T-cell (primary cell): ENCODE results near the gene MYOM3. TPM values are rescaled to one million over a fixed set of nuclear protein-coding genes. Genes with fewer than 3 reads are reported as not detected.

Source experiments
- ATAC-seq, 4 experiments: fragments of 200-7000 bp in 3 of 4; fragments of 150-1000 bp in 1 of 4; cut with Tn5 transposase; replicated peaks in 1 of 4; 1 replicate in 3 of 4; 2 replicates in 1 of 4; pipeline ENCODE4 v1.10.0; 2021; ENCODE audit warnings: moderate library complexity in 3 of 4, mild to moderate bottlenecking in 2 of 4, moderate number of reproducible peaks in 1 of 4
- CTCF ChIA-PET, 2 donors: fragments of 300-600 bp; sonication (Branson Sonifier 250); formaldehyde crosslinking; loops; one replicate each; lab custom pipeline; 2022; ENCODE audit warnings: antibody characterized with exemption in 2 of 2; lab: Charles Lee
- POLR2A ChIA-PET, 2 donors: fragments of 300-600 bp; sonication (Branson Sonifier 250); formaldehyde crosslinking; loops; one replicate each; lab custom pipeline; 2022; ENCODE audit warnings: antibody characterized with exemption in 2 of 2; lab: Charles Lee
- DNase-seq, 35 experiments: peaks; one replicate each; pipeline versions ENCODE4 v3.0.0 to v3.0.0-alpha.2; 2013 to 2023
- H3K27ac ChIP-seq: one replicate; pipeline ENCODE4 v1.5.1; 2013; ENCODE audit warnings: low read length
- H3K27me3 ChIP-seq, 2 experiments: replicated peaks in 1 of 2; 1 replicate in 1 of 2; 2 replicates in 1 of 2; pipeline versions ENCODE4 v1.6.1 to v1.7.0; 2013; ENCODE audit warnings: low read length in 1 of 2, mixed read lengths in 1 of 2; ENCODE audit not compliant: control insufficient read depth in 2 of 2, insufficient read depth in 2 of 2; ENCODE audit errors: extremely low read depth in 1 of 2
- H3K36me3 ChIP-seq, 2 donors: 1 replicate in 1 of 2; 2 replicates in 1 of 2; pipeline versions ENCODE4 v1.6.1 to v1.7.0; 2013; ENCODE audit warnings: low read length in 1 of 2; ENCODE audit not compliant: control insufficient read depth in 2 of 2, insufficient read depth in 1 of 2; ENCODE audit errors: extremely low read depth in 1 of 2
- H3K4me1 ChIP-seq, 2 experiments: 1 replicate in 1 of 2; 2 replicates in 1 of 2; pipeline versions ENCODE4 v1.6.1 to v1.7.0; 2013; ENCODE audit warnings: low read length in 2 of 2, mixed read lengths in 1 of 2; ENCODE audit not compliant: insufficient read depth in 2 of 2, control insufficient read depth in 1 of 2; ENCODE audit errors: extremely low read depth in 1 of 2
- H3K4me3 ChIP-seq, 2 donors: 1 replicate in 1 of 2; 2 replicates in 1 of 2; pipeline versions ENCODE4 v1.5.1 to v1.7.0; 2013; ENCODE audit warnings: mild to moderate bottlenecking in 2 of 2, low read length in 1 of 2, moderate library complexity in 1 of 2; ENCODE audit not compliant: control insufficient read depth in 1 of 2; ENCODE audit errors: extremely low read depth in 1 of 2
- H3K9me3 ChIP-seq: 2 replicates; pipeline ENCODE4 v1.7.0; 2013
- H3K27ac Mint-ChIP-seq, 2 donors: one replicate each; pipeline ENCODE4 v1.8.0; 2020 to 2021; ENCODE audit warnings: mild to moderate bottlenecking in 2 of 2, mixed read lengths in 2 of 2
- H3K27me3 Mint-ChIP-seq, 2 donors: one replicate each; pipeline ENCODE4 v1.8.0; 2021 to 2022; ENCODE audit warnings: mixed read lengths in 2 of 2
- H3K36me3 Mint-ChIP-seq: one replicate; pipeline ENCODE4 v1.8.0; 2021; ENCODE audit warnings: mixed read lengths
- H3K4me1 Mint-ChIP-seq, 3 donors: one replicate each; pipeline ENCODE4 v1.8.0; 2020 to 2022; ENCODE audit warnings: mixed read lengths in 3 of 3, mild to moderate bottlenecking in 1 of 3
- H3K4me3 Mint-ChIP-seq, 3 donors: one replicate each; pipeline ENCODE4 v1.8.0; 2020 to 2022; ENCODE audit warnings: mild to moderate bottlenecking in 3 of 3, mixed read lengths in 3 of 3, moderate library complexity in 3 of 3
- H3K9me3 Mint-ChIP-seq, 3 donors: one replicate each; pipeline ENCODE4 v1.8.0; 2020 to 2022; ENCODE audit warnings: mixed read lengths in 3 of 3
- WGBS: methylation state at CpG from one replicate; pipeline ENCODE4 v1.1.5; 2013; ENCODE audit warnings: missing lambda C conversion rate; ENCODE audit not compliant: insufficient coverage; 5-methylcytosine and 5-hydroxymethylcytosine counted together
- total RNA-seq, 35 experiments: library from RNA in 6 of 35; stranded (reverse) in 6 of 35; fragments of 120-200 nt in 1 of 35; gene quantifications; one replicate each; pipeline versions ENCODE4 v1.2.1 to v1.2.4 and lab custom pipeline; 2013 to 2026

The MYOM3 gene
- total RNA-seq, 5 donors from 2014 or later (not counting 1 experiment from before 2014, with no cell fraction given): not detected

DNA sequence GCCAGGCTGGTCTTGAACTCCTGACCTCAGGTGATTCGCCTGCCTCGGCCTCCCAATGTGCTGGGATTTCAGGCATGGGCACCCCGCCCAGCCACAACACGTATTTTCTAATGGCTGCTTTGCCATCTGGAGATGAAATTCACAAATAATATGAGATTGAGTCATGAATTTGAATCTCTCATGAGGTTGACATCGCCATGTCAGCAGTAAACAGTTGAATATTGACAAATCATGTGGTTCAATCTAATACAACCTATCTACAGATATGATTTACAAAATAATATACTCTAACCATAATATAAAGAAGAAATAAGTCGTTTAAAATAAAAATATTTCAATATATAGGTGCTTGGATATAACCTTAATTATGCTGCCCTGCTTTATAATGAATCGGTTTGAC is 42.1 kb downstream of the MYOM3 start:
- ChIA-PET CTCF (interaction anchor here in 1 of 2 donors (0.7 kb wide), 1 partner anchor 159 kb away, joined by 4 read pairs; no protein-coding TSS in a partner anchor), POLR2A (no interaction called here)
- Histone ChIP-seq H3K36me3 (no peaks in the 10 kb centered on the region), H3K27me3 (peaks cover 0 to 26% of the 10 kb centered on the region in 2 experiments), H3K27ac (no peak overlapping the region), H3K4me3 (no peak overlapping the region), H3K4me1 (peaks cover 0 to 4% of the 10 kb centered on the region in 2 experiments), H3K9me3 (no peaks in the 10 kb centered on the region)
- no peaks in the 10 kb centered on the region for H3K36me3 Mint-ChIP-seq
- peaks cover 6 to 15% of the 10 kb centered on the region in 2 donors for H3K27me3 Mint-ChIP-seq
- no peak overlapping the region for H3K4me3 Mint-ChIP-seq
- WGBS: 100% methylated on average over 1 of the region's 7 CpGs
- H3K9me3 Mint-ChIP-seq: no peaks in the 10 kb centered on the region
- DNase-seq: no peak
- ATAC-seq: no peak
- no peak overlapping the region for H3K27ac Mint-ChIP-seq
- H3K4me1 Mint-ChIP-seq: peaks cover 0 to 4% (median 2%) of the 10 kb centered on the region in 3 donors

DNA sequence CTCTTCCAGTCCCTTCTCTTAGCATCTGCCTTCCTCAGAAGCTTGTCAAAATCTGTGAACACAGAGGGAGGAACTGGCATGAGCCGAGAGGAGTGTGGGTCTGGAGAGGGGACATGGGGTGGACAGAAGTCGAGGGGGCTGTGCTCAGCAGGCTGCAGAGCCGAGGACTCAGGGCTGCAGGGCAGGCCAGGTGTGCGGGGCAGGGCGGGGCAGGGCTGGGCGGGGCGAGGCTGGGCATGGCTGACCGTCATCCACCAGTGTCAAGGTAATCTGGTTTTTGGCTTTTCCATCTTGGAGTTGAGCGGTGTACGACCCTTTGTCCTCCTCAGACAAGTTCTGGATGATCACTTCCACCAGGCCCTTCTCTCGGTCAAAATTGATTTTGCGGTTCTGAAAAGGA is 44.0 kb downstream of the MYOM3 start:
- Mint-ChIP-seq H3K27ac (no peak overlapping the region), H3K27me3 (peaks cover 6 to 15% of the 10 kb centered on the region in 2 donors), H3K4me1 (peaks cover 0 to 4% (median 2%) of the 10 kb centered on the region in 3 donors), H3K9me3 (no peaks in the 10 kb centered on the region), H3K4me3 (no peak overlapping the region), H3K36me3 (no peaks in the 10 kb centered on the region)
- H3K4me1 ChIP-seq: peaks cover 0 to 4% of the 10 kb centered on the region in 2 experiments
- H3K27me3 ChIP-seq: peaks cover 0 to 36% of the 10 kb centered on the region in 2 experiments
- H3K36me3 ChIP-seq: no peaks in the 10 kb centered on the region
- WGBS: 88% methylated on average over 10 of the region's 12 CpGs
- no peak for ATAC-seq
- H3K4me3 ChIP-seq: no peak overlapping the region
- ChIA-PET POLR2A (no interaction called here), CTCF (no interaction called here)
- no peak for DNase-seq
- no peaks in the 10 kb centered on the region for H3K9me3 ChIP-seq
- H3K27ac ChIP-seq: no peak overlapping the region

- no peak overlapping the region for H3K4me3 Mint-ChIP-seq
- no peaks in the 10 kb centered on the region for H3K9me3 ChIP-seq
- H3K27me3 Mint-ChIP-seq: peaks cover 11 to 16% of the 10 kb centered on the region in 2 donors
- peaks cover 0 to 31% of the 10 kb centered on the region in 2 experiments for H3K27me3 ChIP-seq
- ChIA-PET CTCF (no interaction called here), POLR2A (interaction anchor here in 1 of 2 donors (0.5 kb wide), 1 partner anchor 17 kb away, joined by 3 read pairs; no protein-coding TSS in a partner anchor)
- H3K36me3 Mint-ChIP-seq: no peaks in the 10 kb centered on the region
- 72% methylated on average over 3 of the region's 7 CpGs for WGBS
- no peak overlapping the region for H3K27ac Mint-ChIP-seq
- H3K4me3 ChIP-seq: no peak overlapping the region
- no peak for ATAC-seq
- peaks cover 0 to 9% (median 5%) of the 10 kb centered on the region in 3 donors for H3K9me3 Mint-ChIP-seq
- no peak overlapping the region for H3K27ac ChIP-seq
- no peaks in the 10 kb centered on the region for H3K36me3 ChIP-seq
- no peaks in the 10 kb centered on the region for H3K4me1 Mint-ChIP-seq
- no peak for DNase-seq
- H3K4me1 ChIP-seq: no peaks in the 10 kb centered on the region
Measured at GRCh38 chr1:24065304-24065703, 46.6 kb downstream of the MYOM3 start.

GRCh38 chr1:24062221-24062620 is 49.7 kb downstream of the MYOM3 start:
- Mint-ChIP-seq H3K27me3 (peaks cover 5 to 8% of the 10 kb centered on the region in 2 donors), H3K36me3 (no peaks in the 10 kb centered on the region), H3K27ac (no peak overlapping the region), H3K4me3 (no peak overlapping the region), H3K9me3 (peaks cover 0 to 9% (median 5%) of the 10 kb centered on the region in 3 donors), H3K4me1 (no peaks in the 10 kb centered on the region)
- Histone ChIP-seq H3K4me1 (no peaks in the 10 kb centered on the region), H3K9me3 (no peaks in the 10 kb centered on the region), H3K36me3 (no peaks in the 10 kb centered on the region), H3K27ac (no peak overlapping the region), H3K27me3 (peaks cover 0 to 19% of the 10 kb centered on the region in 2 experiments), H3K4me3 (no peak overlapping the region)
- POLR2A ChIA-PET: no interaction called here
- WGBS: 40% methylated on average over 1 of the region's 2 CpGs
- ATAC-seq (no peak), DNase-seq (no peak)
- CTCF ChIA-PET: no interaction called here

DNA sequence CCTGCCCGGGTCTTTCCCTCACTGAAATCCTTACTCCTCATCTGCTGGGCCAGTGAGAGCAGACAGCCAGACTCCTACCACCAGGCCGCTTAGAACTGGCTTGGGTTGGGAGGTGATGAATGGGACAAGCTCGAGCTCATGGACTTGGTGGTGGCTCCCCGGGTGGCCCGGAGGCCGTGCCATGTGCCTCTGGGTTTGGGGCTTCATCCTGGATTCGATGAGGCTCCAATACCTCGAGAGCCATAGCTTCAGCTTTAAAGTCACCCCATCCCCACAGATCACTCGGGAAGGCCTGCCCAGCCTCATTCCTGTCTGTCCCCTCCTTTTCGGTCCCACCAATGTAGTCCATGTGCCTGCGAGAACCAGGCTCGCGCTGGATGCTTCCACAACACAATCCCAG is 51.5 kb downstream of the MYOM3 start:
- H3K4me3 ChIP-seq: no peak overlapping the region
- Mint-ChIP-seq H3K4me3 (no peak overlapping the region), H3K27ac (no peak overlapping the region), H3K27me3 (peaks cover 5% of the 10 kb centered on the region in 2 donors), H3K36me3 (no peaks in the 10 kb centered on the region), H3K9me3 (peaks cover 0 to 9% (median 5%) of the 10 kb centered on the region in 3 donors), H3K4me1 (no peaks in the 10 kb centered on the region)
- no peak for ATAC-seq
- CTCF ChIA-PET: no interaction called here
- no peak for DNase-seq
- H3K9me3 ChIP-seq: no peaks in the 10 kb centered on the region
- POLR2A ChIA-PET: no interaction called here
- peaks cover 0 to 19% of the 10 kb centered on the region in 2 experiments for H3K27me3 ChIP-seq
- 78% methylated on average over 11 of the region's 13 CpGs for WGBS
- H3K36me3 ChIP-seq: no peaks in the 10 kb centered on the region
- no peak overlapping the region for H3K27ac ChIP-seq
- no peaks in the 10 kb centered on the region for H3K4me1 ChIP-seq

GRCh38 chr1:24058671-24059455 is 53.1 kb downstream of the MYOM3 start:
- Mint-ChIP-seq H3K4me1 (no peaks in the 10 kb centered on the region), H3K36me3 (no peaks in the 10 kb centered on the region), H3K27ac (no peak overlapping the region), H3K27me3 (peaks cover 5% of the 10 kb centered on the region in 2 donors), H3K9me3 (peaks cover 0 to 9% (median 5%) of the 10 kb centered on the region in 3 donors), H3K4me3 (no peak overlapping the region)
- no peak for DNase-seq
- no peaks in the 10 kb centered on the region for H3K4me1 ChIP-seq
- H3K4me3 ChIP-seq: no peak overlapping the region
- H3K36me3 ChIP-seq: no peaks in the 10 kb centered on the region
- ATAC-seq: no peak
- H3K27me3 ChIP-seq: peaks cover 0 to 16% of the 10 kb centered on the region in 2 experiments
- ChIA-PET CTCF (no interaction called here), POLR2A (no interaction called here)
- H3K9me3 ChIP-seq: no peaks in the 10 kb centered on the region
- WGBS: 94% methylated on average over 6 of the region's 14 CpGs
- no peak overlapping the region for H3K27ac ChIP-seq
